ENCODE measurements around the gene PEX16. TPM values are rescaled to one million over a fixed set of nuclear protein-coding genes. Genes with fewer than 3 reads are reported as not detected.

PEX16 gene
- polyA plus RNA-seq, 1 donor from 2014 or later: 61.1 TPM

GRCh38 chr11:45890886-45891550 is 26.7 kb downstream of the PEX16 start:
- TF ChIP-seq EP300 (conservative IDR thresholded peaks at IDR 0.05; ENCODE audit: poor library complexity, severe bottlenecking) (no peak), CTCF (IDR thresholded peaks at IDR 0.05; ENCODE audit: poor library complexity, severe bottlenecking) (no peak), TAF1 (IDR thresholded peaks at IDR 0.05; ENCODE audit: low read depth) (no peak)
- Histone ChIP-seq H3F3A (ENCODE audit: insufficient read depth, low read length, poor library complexity, severe bottlenecking) (no peaks in the 10 kb centered on the region), H3K9ac (ENCODE audit: low read length) (no peak overlapping the region), H3K27ac (ENCODE audit: low read length) (no peak overlapping the region), H2AFZ (ENCODE audit: low read depth, low read length) (no peak overlapping the region), H3K9me2 (ENCODE audit: insufficient read depth, low read length) (no peaks in the 10 kb centered on the region), H3K79me2 (replicated peaks; ENCODE audit: insufficient read depth, low read length) (peaks cover 28% of the 10 kb centered on the region), H3K36me3 (ENCODE audit: insufficient read depth, low read length) (no peaks in the 10 kb centered on the region), H3K27me3 (ENCODE audit: insufficient read depth, low read depth, low read length) (no peaks in the 10 kb centered on the region), H4K20me1 (ENCODE audit: insufficient read depth) (no peaks in the 10 kb centered on the region), H3K4me2 (ENCODE audit: low read length) (no peak overlapping the region), H3K4me3 (ENCODE audit: low read length) (no peak overlapping the region), H3K9me3 (ENCODE audit: low read length) (no peaks in the 10 kb centered on the region)

DNA sequence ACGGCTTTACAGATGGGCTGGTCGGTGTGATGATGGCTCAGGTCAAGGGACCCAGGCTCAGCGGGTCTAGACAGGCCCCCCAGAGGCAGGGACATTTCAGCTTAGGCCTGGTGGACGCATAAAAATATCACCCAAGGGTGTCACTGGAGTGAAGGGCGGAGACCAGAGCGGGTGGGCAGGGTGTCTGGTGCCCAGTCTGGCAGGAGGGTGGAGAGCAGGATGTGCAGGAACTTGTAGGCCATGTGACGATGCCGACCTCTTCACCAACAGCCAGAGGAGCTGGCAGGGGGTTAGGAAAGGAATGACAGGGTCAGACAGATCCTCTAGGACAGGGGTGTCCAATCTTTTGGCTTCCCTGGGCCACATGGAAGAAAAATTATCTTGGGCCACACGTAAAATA is 27.7 kb downstream of the PEX16 start:
- H3K4me3 ChIP-seq (ENCODE audit: low read length): no peak overlapping the region
- H3K27me3 ChIP-seq (ENCODE audit: insufficient read depth, low read depth, low read length): no peaks in the 10 kb centered on the region
- no peaks in the 10 kb centered on the region for H3K9me2 ChIP-seq (ENCODE audit: insufficient read depth, low read length)
- no peak overlapping the region for H2AFZ ChIP-seq (ENCODE audit: low read depth, low read length)
- H3K27ac ChIP-seq (ENCODE audit: low read length): no peak overlapping the region
- no peaks in the 10 kb centered on the region for H3K36me3 ChIP-seq (ENCODE audit: insufficient read depth, low read length)
- no peak for TF ChIP-seq SMC3 (conservative IDR thresholded peaks at IDR 0.05; ENCODE audit: poor library complexity)
- TF ChIP-seq EP300 (conservative IDR thresholded peaks at IDR 0.05; ENCODE audit: poor library complexity, severe bottlenecking): no peak
- TF ChIP-seq MXI1 (conservative IDR thresholded peaks at IDR 0.05; ENCODE audit: poor library complexity, severe bottlenecking): no peak
- no peaks in the 10 kb centered on the region for H4K20me1 ChIP-seq (ENCODE audit: insufficient read depth)
- H3F3A ChIP-seq (ENCODE audit: insufficient read depth, low read length, poor library complexity, severe bottlenecking): no peaks in the 10 kb centered on the region
- no peak overlapping the region for H3K4me2 ChIP-seq (ENCODE audit: low read length)
- H3K9me3 ChIP-seq (ENCODE audit: low read length): no peaks in the 10 kb centered on the region
- peaks cover 29% of the 10 kb centered on the region for H3K79me2 ChIP-seq (replicated peaks; ENCODE audit: insufficient read depth, low read length)
- H3K9ac ChIP-seq (ENCODE audit: low read length): no peak overlapping the region

- H2AFZ ChIP-seq (ENCODE audit: low read depth, low read length): no peak overlapping the region
- no peaks in the 10 kb centered on the region for H3K9me2 ChIP-seq (ENCODE audit: insufficient read depth, low read length)
- no peaks in the 10 kb centered on the region for H3K36me3 ChIP-seq (ENCODE audit: insufficient read depth, low read length)
- no peaks in the 10 kb centered on the region for H4K20me1 ChIP-seq (ENCODE audit: insufficient read depth)
- no peaks in the 10 kb centered on the region for H3K27me3 ChIP-seq (ENCODE audit: insufficient read depth, low read depth, low read length)
- H3K9ac ChIP-seq (ENCODE audit: low read length): no peak overlapping the region
- no peak overlapping the region for H3K27ac ChIP-seq (ENCODE audit: low read length)
- H3K4me2 ChIP-seq (ENCODE audit: low read length): no peak overlapping the region
- no peak overlapping the region for H3K4me3 ChIP-seq (ENCODE audit: low read length)
- peaks cover 29% of the 10 kb centered on the region for H3K79me2 ChIP-seq (replicated peaks; ENCODE audit: insufficient read depth, low read length)
- H3F3A ChIP-seq (ENCODE audit: insufficient read depth, low read length, poor library complexity, severe bottlenecking): no peaks in the 10 kb centered on the region
- H3K9me3 ChIP-seq (ENCODE audit: low read length): no peaks in the 10 kb centered on the region
- TF ChIP-seq RAD21 (conservative IDR thresholded peaks at IDR 0.05) (no peak), REST (IDR thresholded peaks at IDR 0.05; ENCODE audit: borderline replicate concordance) (no peak), TAF1 (IDR thresholded peaks at IDR 0.05; ENCODE audit: low read depth) (no peak), POLR2AphosphoS5 (IDR thresholded peaks at IDR 0.05) (no peak), CTCF (IDR thresholded peaks at IDR 0.05; ENCODE audit: poor library complexity, severe bottlenecking) (no peak), SMC3 (conservative IDR thresholded peaks at IDR 0.05; ENCODE audit: poor library complexity) (no peak), EP300 (conservative IDR thresholded peaks at IDR 0.05; ENCODE audit: poor library complexity, severe bottlenecking) (no peak), EZH2 (IDR thresholded peaks at IDR 0.05; ENCODE audit: borderline replicate concordance, insufficient read depth, low read length, poor library complexity, severe bottlenecking) (no peak)
These were observed 28.1 kb downstream of the PEX16 start for GRCh38 chr11:45889555-45889954.
